ENCODE measurements around the gene RPAIN. TPM values are rescaled to one million over a fixed set of nuclear protein-coding genes. Genes with fewer than 3 reads are reported as not detected.
A peak's percentile ranks its signal among the peaks of the same experiment; 100 is the strongest.

RPAIN gene, protein sequence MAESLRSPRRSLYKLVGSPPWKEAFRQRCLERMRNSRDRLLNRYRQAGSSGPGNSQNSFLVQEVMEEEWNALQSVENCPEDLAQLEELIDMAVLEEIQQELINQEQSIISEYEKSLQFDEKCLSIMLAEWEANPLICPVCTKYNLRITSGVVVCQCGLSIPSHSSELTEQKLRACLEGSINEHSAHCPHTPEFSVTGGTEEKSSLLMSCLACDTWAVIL
- 10 to 100 TPM in 11 of 12 donors, not detected in 1; 38.8 to 62.5 (median 47.1) TPM for polyA plus RNA-seq (ENCODE audit: insufficient read length in 12 of 12)
- long read RNA-seq, donor 1, transcript RPAIN-209 (6 exons, 1,423 nt): minor isoform, 6 of 282 reads
- long read RNA-seq, donor 1, transcript RPAIN-211 (3 exons, 597 nt): minor isoform, 5 of 282 reads
- long read RNA-seq, donor 1, transcript RPAIN-203 (7 exons, 1,535 nt): major isoform, 19 of 282 reads
- long read RNA-seq, donor 1, transcript RPAIN-205 (4 exons, 1,057 nt): minor isoform, 7 of 282 reads
- long read RNA-seq, donor 1, partial matches to known transcripts: 118 of 282 reads
- long read RNA-seq, donor 1, other reads (novel, unspliced or antisense): 116 of 282 reads
- long read RNA-seq, donor 2, transcript RPAIN-205 (4 exons, 1,057 nt): major isoform, 27 of 388 reads
- long read RNA-seq, donor 2, transcript RPAIN-202 (6 exons, 1,394 nt): minor isoform, 7 of 388 reads
- long read RNA-seq, donor 2, transcript RPAIN-203 (7 exons, 1,535 nt): minor isoform, 14 of 388 reads
- long read RNA-seq, donor 2, partial matches to known transcripts: 334 of 388 reads
- long read RNA-seq, donor 2, other reads (novel, unspliced or antisense): 0 of 388 reads
- long read RNA-seq, donor 3, transcript RPAIN-205 (4 exons, 1,057 nt): major isoform, 8 of 23 reads
- long read RNA-seq, donor 3, transcript RPAIN-203 (7 exons, 1,535 nt): minor isoform, 7 of 23 reads
- long read RNA-seq, donor 3, partial matches to known transcripts: 0 of 23 reads
- long read RNA-seq, donor 3, other reads (novel, unspliced or antisense): 0 of 23 reads
- long read RNA-seq, donor 4, transcript RPAIN-205 (4 exons, 1,057 nt): minor isoform, 5 of 80 reads
- long read RNA-seq, donor 4, transcript RPAIN-203 (7 exons, 1,535 nt): major isoform, 8 of 80 reads
- long read RNA-seq, donor 4, partial matches to known transcripts: 15 of 80 reads
- long read RNA-seq, donor 4, other reads (novel, unspliced or antisense): 50 of 80 reads
- long read RNA-seq, donor 5, transcript RPAIN-202 (6 exons, 1,394 nt): minor isoform, 9 of 83 reads
- long read RNA-seq, donor 5, transcript RPAIN-205 (4 exons, 1,057 nt): major isoform, 31 of 83 reads
- long read RNA-seq, donor 5, transcript RPAIN-203 (7 exons, 1,535 nt): minor isoform, 15 of 83 reads
- long read RNA-seq, donor 5, transcript RPAIN-201 (5 exons, 815 nt): minor isoform, 5 of 83 reads
- long read RNA-seq, donor 5, partial matches to known transcripts: 14 of 83 reads
- long read RNA-seq, donor 5, other reads (novel, unspliced or antisense): 0 of 83 reads
- long read RNA-seq, donor 6, transcript RPAIN-203 (7 exons, 1,535 nt): minor isoform, 6 of 24 reads
- long read RNA-seq, donor 6, transcript RPAIN-205 (4 exons, 1,057 nt): major isoform, 10 of 24 reads
- long read RNA-seq, donor 6, partial matches to known transcripts: 0 of 24 reads
- long read RNA-seq, donor 6, other reads (novel, unspliced or antisense): 0 of 24 reads
- long read RNA-seq, donor 7, transcript RPAIN-203 (7 exons, 1,535 nt): minor isoform, 5 of 14 reads
- long read RNA-seq, donor 7, transcript RPAIN-205 (4 exons, 1,057 nt): major isoform, 6 of 14 reads
- long read RNA-seq, donor 7, partial matches to known transcripts: 0 of 14 reads
- long read RNA-seq, donor 7, other reads (novel, unspliced or antisense): 0 of 14 reads
- long read RNA-seq, donor 8, transcript RPAIN-211 (3 exons, 597 nt): minor isoform, 7 of 314 reads
- long read RNA-seq, donor 8, transcript RPAIN-202 (6 exons, 1,394 nt): minor isoform, 10 of 314 reads
- long read RNA-seq, donor 8, transcript RPAIN-203 (7 exons, 1,535 nt): minor isoform, 12 of 314 reads
- long read RNA-seq, donor 8, transcript RPAIN-205 (4 exons, 1,057 nt): major isoform, 23 of 314 reads
- long read RNA-seq, donor 8, partial matches to known transcripts: 125 of 314 reads
- long read RNA-seq, donor 8, other reads (novel, unspliced or antisense): 127 of 314 reads
- long read RNA-seq, donor 9, transcript RPAIN-205 (4 exons, 1,057 nt): major isoform, 10 of 74 reads
- long read RNA-seq, donor 9, partial matches to known transcripts: 56 of 74 reads
- long read RNA-seq, donor 9, other reads (novel, unspliced or antisense): 0 of 74 reads
- long read RNA-seq, donor 10, transcript RPAIN-205 (4 exons, 1,057 nt): major isoform, 17 of 44 reads
- long read RNA-seq, donor 10, transcript RPAIN-203 (7 exons, 1,535 nt): major isoform, 17 of 44 reads
- long read RNA-seq, donor 10, partial matches to known transcripts: 0 of 44 reads
- long read RNA-seq, donor 10, other reads (novel, unspliced or antisense): 0 of 44 reads
- long read RNA-seq, donor 11, transcript RPAIN-205 (4 exons, 1,057 nt): minor isoform, 15 of 131 reads
- long read RNA-seq, donor 11, transcript RPAIN-203 (7 exons, 1,535 nt): major isoform, 16 of 131 reads
- long read RNA-seq, donor 11, transcript RPAIN-209 (6 exons, 1,423 nt): minor isoform, 5 of 131 reads
- long read RNA-seq, donor 11, partial matches to known transcripts: 82 of 131 reads
- long read RNA-seq, donor 11, other reads (novel, unspliced or antisense): 0 of 131 reads

DNA sequence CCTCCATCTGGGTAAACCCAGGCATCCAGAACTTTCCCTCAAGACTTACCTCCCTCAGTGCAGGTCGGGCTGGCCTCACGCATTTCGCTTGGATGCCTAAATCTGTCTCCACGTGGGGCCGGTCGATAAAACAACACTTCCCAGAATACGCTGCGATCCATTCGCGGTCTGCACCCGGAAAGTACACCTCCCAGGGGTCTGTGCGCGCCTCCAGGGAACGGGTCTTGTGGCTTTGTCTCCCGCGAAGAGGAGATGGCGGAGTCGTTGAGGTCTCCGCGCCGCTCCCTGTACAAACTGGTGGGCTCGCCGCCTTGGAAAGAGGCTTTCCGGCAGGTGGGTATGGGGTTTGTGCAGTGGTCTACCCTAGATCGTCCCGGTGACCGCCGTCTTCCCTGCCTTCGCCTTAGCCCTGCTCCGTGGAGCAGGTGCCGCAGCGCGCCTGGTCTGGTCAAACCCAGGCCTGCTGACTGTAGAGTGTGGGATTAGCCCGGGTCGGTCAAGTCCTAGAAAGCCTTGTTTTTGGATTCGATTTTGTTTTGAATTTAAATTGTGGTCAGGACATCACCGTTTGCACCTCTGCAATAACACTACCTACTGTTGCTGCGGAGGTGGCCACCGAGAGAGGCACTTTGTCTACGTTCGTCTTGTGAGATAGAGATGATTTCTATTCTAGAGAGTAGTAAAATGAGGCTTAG, at the start of gene RPAIN:
TSS of gene RPAIN (plus strand) at position 224 of the 695 bp plus-strand sequence. CDS start at position 253, 29 bp downstream.
- DNase-seq: no peak

DNA sequence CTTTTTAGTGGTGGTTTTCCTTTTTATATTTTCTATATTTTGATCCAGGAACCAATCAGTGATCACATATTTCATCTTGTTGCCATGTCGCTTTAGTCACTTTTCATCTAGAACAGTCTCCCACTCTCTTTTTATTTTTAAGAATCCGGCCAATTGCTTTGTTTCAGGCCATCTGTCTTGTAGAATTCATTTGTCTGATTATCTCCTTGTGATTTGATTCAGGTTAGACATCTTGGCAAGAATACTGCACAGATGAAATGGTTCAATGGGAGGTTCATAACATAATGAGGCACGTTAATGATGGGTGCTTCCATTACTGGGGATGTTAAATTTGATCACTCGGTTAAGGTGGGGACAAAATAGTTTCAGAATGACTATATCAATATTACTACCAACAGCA, 49.6 kb upstream of the RPAIN start:
- DNase-seq: no peak

DNA sequence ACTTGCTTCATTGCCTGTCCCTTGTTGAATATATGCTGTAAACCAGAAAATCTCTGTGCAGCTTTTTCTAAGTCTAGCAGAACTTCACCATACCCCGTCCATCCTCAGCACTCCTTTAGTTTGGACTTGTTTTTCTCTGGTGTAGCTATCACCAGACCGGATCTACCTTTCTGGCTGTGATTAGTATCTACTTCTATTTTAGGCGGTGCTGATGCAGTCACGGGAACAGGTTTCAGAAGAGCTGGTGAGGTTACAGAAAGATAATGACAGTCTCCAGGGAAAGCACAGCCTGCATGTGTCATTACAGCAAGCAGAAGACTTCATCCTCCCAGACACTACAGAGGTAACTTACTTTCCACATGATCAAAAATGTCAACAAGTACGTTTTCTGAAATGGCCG, 46.9 kb upstream of the RPAIN start:
- DNase-seq: no peak

DNA sequence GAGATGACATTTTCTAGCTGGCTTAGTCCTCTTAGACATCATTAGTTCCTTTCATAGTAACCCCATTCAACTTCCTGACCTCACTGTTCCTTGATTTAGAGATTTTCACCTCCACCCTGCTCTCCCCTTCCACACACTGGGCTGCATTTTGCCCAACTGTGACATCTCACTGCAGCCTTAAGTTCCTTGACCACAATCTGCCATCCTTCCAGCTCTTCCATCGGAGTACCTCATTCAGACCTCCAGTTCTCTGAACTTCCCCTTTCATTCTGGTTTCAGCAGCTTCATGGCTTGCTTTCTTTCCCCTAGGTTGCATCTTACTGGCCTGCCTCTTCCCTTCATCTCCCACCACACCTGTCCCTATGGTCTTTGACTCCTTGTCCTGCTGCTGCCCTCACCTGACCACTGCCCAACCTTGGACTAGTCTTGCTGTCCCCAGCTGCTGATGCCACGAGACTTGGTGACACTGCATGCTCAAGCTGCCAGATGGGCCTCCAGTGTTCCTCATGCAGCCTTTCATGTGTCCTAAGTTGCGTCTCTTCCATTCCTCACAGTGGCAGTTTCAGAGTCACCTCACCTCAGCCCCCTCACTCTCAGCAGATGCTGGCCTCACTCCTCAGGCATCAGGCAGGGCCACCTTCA, 41.3 kb upstream of the RPAIN start:
- DNase-seq: no peak

DNA sequence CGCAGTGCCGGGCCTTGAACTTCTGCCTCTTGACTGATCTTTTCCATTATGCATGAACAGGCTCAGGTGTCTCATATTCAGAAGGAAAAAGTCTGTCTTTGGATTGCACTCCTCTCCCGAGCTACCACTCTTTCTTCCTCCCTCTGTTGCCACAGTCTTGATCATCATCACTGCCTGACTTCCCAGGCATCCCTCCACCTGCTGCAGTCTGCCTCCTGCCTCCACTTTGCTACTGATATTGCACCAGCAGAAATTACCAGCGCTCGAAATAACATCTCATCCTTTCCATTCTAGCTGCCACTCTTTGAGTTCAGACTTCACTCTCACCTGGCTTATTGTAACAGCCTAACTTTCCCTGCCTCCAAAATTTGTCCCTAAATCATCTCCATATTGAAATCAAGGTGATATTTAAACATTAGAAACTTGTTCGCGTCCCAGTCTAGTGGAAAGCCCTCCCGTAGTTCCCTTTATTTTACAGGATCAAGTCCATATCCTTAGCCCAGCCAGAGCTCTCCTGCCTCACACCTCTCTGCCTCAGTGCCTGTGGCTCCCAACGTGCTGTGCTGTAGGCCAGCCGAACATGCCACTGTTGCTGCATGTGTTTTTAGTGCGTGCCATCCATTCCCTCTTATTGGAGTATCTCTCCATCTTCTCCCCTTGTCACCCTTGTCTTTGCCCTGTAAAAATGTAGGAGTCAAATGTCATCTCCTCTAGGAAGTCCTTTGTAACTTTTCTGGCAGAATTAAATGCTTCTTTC, 40.5 kb upstream of the RPAIN start:
- no peak for DNase-seq

DNA sequence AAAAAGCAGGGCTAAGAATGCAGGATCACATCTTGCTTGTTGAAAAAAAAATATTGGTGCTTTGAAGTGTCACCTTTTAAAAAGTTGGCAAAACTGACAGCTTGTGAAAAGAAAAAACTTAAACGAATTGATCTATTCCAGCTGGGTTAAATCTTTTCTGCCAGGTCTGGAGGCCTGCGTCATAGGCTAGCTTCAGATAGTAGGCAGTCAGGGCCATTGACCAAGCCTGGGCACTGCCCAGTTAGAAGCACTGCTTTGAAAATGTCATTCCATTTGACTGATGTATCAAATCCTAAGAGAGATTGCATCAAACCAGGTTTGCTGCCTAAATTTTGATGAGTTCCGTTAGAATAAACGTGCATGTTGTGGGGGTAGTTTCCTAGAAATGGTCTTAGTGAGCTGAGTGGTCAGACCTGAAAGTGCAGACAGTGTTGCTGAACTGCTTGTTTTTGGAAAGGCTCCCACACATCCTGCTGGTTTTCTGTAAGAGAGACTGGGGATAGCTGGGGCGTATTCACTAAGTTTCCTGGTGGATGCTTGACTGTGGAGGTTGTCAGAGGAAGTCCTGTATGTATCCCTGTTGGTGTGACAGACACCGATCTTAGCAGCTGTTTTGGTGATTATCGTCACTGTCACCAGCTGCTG, 39.4 kb upstream of the RPAIN start:
- DNase-seq: no peak

DNA sequence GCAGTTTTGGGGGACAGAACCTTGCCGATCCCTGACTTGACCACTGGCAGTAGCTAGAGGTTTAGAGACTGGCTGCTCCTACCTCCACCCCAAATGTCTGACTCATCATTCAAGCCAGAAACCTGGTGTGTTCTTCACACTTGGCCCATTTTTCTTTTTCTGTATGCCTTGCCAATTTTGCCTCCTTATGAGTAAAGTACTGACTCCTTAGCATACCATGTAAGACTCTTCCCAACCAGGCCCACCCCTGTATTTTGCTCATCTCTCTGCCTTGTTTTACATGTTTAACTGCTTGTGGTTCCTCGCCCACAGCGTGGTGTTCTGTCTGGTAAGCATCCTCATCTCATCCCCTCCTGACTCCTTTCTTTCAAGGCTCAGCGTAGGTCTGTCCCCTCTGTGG, 38.4 kb upstream of the RPAIN start:
- no peak for DNase-seq

DNA sequence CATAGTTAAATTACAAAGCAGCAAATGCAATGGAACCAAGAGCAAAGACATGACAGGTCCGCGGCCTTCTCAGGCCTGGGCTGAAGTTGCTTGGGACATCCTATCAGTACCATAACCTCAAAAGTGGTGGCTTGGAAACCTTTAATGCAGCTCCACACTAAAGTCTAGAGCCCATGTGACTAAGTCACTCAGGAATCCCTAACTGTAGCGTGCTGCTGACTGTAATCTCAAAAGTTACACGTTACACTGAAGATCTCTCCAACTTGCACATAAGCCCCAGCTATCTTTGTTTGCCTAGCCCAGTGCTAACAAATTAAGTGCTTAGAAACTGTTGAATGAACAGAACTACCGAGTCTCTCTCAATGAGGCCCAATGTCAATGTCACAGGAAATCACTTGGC, 28.3 kb upstream of the RPAIN start:
- DNase-seq: no peak

DNA sequence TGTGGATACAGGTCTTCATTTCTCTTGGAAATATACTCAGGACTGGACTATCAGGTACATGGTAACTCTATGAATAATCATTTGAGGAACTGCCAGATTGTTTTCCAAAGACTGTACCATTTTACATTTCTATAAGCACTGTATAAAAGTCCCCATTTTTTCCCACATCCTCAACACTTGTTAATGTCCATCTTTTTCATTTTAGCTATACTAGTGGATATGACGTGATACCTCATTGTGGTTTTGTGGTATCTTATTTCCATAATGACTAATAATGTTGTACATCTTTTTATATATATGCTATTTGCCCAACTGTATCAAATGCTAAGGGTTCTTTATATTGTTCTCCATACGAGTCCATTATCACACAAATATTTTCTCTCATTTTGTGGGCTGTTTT, 23.4 kb upstream of the RPAIN start:
- DNase-seq: no peak

DNA sequence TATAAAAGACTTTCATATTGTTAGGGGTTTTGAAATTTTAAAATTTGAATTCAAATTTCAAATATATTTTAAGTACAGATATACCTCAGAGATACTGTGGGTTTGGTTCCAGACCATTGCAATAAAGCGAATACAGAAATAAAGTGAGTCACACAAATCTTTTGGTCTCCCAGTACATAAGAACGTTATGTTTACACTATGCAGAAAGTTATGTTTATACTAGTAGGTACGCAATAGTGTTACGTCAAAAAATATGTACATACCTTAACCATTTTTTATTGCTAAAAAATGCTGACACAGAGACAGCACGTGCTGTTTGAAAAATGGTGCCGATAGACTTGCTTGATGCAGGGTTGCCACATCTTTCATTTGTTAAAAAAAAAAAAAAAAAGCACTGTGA, 20.2 kb upstream of the RPAIN start:
- no peak for DNase-seq

DNA sequence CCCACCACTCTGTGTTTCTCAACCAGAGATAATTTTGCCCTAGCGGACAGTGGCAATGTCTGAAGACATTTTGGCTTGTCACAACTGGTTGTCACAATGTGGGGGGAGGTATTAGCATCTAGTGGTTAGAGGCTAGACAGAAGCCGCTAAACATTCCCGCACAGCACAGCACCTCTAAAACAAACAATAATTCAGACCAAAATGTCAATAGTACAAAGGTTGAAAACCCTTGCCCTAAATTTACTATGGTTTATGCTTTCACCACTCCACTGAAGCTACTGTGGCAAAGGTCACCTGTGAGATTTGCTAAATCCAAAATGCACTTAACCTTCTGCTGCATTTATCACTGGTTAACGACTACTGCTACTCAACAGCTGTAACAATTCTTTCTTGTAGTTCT, 14.6 kb upstream of the RPAIN start:
- no peak for DNase-seq

DNA sequence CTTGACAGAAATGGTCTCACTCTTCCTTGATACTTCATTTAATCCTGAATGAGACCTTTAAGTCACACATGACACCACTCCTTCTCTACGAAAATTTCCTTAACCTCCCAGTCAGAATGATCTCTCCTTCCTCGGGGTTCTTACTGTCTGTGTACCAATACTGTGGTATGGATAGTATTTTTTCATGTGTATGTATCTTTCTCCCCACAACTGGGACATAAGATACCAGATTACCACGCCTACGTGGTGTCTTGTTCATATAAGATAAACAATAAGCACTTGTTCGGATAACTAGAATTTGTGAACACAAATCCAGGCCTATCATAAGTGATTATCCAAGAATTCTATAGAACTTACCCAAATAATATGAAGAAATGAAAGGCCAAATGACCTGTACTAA, 11.8 kb upstream of the RPAIN start:
- no peak for DNase-seq

DNA sequence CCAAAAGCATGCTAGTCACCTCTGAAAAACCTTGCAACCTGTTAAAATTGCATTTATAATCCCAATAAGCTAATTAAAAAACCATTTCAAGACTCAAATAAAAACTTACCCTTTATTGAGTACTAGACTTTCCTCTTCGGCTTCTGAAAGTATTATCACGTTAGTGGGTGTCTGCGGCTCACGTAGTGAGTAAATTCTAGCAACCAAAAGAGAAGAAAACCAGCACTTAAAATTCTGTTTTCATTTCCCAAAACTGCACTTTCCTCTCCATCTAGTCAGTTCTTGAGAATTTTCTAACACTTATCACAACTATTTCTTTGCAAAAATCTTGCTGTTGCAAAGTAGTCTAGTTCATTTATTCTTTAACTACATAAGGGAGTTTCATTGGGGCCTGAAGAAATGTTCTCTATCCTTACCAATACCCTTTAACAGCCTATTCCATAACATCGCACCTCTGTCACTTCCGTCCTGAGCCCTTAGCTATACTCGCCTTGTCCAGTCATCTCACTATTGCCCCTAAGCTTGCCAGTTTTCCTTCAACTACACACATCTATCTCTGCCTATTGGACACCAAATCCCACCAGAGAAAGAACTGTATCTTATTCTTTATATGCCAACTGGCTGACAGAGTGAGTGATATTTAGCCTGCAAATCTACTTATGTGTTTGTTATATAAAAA, 9.2 kb upstream of the RPAIN start:
- no peak for DNase-seq

DNA sequence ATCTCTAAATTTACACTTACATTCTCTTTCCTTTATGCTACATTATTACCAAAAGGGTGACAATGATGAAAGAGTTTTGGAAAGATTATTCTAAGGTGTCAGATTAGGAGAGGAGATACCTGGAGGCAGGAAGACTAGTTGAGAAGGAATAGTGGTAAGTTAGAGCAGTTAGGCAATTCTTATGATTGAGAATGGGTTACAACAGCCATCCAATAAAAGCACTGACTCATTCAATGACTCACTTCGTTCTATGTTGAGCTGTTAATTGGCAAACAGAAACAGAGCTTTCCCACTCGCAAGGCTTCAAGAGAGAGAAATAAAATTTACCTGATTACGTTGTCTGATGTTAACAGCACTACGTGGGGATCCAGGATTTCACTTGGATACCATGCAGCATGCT, 6.3 kb upstream of the RPAIN start:
- DNase-seq: no peak

DNA sequence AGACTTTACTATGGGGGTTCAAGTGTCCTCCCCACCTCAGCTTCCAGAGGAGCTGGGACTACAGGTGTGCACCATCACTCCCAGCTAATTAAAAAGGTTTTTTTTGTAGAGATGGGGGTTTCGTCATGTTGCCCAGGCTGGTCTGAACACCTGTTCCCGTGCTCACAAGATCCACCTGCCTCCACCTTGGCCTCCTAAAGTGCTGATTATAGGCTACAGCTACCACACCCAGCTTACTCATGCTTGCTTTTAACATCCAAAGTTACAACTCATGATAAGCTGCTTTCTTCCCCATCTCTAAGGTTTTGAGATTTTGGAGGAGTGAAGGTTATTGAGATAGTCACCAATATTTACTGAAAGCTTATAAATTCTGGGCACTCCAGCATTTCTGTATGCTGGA, 3.1 kb upstream of the RPAIN start:
- DNase-seq: no peak

DNA sequence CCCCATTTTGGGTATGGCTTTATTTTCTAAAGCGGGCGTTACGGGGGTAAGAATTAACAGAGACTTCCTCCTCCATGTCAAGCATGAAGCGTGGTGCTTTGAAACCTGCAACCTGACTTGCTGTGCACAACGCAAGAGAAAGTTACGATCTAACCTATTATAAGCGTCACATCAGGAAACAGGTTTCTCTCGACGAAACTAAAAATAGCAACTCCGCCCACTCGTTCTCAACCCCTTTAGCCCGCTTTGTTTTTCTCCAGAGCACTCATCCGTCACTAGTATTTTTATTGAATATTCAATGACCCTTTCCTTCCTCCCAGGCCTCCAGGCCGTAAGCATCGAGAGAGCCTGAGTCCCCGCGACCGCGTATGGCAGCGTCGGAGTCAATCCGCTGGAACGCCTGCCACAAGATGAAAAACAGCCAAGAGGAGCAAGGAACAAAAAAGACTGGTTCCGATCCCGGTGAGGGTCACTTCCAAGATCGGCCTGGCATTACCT, 1.1 kb upstream of the RPAIN start:
- peak; percentile 35 for DNase-seq
